IMR-90 (cell line): Measurements from ENCODE around the gene SSBP3. TPM values are rescaled to one million over a fixed set of nuclear protein-coding genes. Genes with fewer than 3 reads are reported as not detected.

ENCODE experiments used
- ATAC-seq: fragments of 200-7000 bp; cut with Tn5 transposase; 2 replicates; pipeline ENCODE4 v1.9.1; 2020; ENCODE audit warnings: low read depth, mild to moderate bottlenecking, moderate library complexity
- BruUV-seq: library from RNA; stranded (reverse); fragments of 400-500 nt; replicated peaks from 2 replicates; lab custom pipeline; 2021; lab: Mats Ljungman, UMichigan
- CTCF ChIA-PET: fragments of 300-600 bp; formaldehyde crosslinking; extraction: SDS; loops from one replicate; lab custom pipeline; 2021; ENCODE audit warnings: antibody characterized with exemption; lab: Yijun Ruan, JAX
- POLR2A ChIA-PET: fragments of 300-600 bp; sonication (Branson Sonifier 250); formaldehyde crosslinking; loops from one replicate; lab custom pipeline; 2022; ENCODE audit warnings: antibody characterized with exemption; ENCODE audit not compliant: unreplicated experiment; lab: Charles Lee
- DNase-seq: peaks from one replicate; pipeline ENCODE4 v3.0.0; 2013
- H2AFZ ChIP-seq: replicated peaks from 2 replicates; pipeline ENCODE3; 2013; ENCODE audit warnings: low read length, mild to moderate bottlenecking; ENCODE audit not compliant: poor library complexity
- H2AK5ac ChIP-seq: 2 replicates; pipeline ENCODE4 v1.6.1; 2013; ENCODE audit warnings: low read depth, low read length, inconsistent platforms
- H2AK9ac ChIP-seq: replicated peaks from 2 replicates; pipeline ENCODE3; 2013; ENCODE audit warnings: mild to moderate bottlenecking, low read depth, low read length, moderate library complexity; ENCODE audit not compliant: poor library complexity
- H2BK120ac ChIP-seq: 2 replicates; pipeline ENCODE4 v1.6.1; 2013; ENCODE audit warnings: low read depth, low read length, inconsistent platforms
- H2BK15ac ChIP-seq: 3 replicates; pipeline ENCODE4 v1.6.1; 2013; ENCODE audit warnings: low read depth, low read length, inconsistent platforms
- H2BK20ac ChIP-seq: 2 replicates; pipeline ENCODE4 v1.6.1; 2013; ENCODE audit warnings: low read depth, mild to moderate bottlenecking, inconsistent platforms, low read length, moderate library complexity
- H2BK5ac ChIP-seq: 2 replicates; pipeline ENCODE4 v1.6.1; 2013; ENCODE audit warnings: mild to moderate bottlenecking, low read depth, low read length, inconsistent platforms; ENCODE audit not compliant: poor library complexity, severe bottlenecking
- H3K14ac ChIP-seq: replicated peaks from 2 replicates; pipeline ENCODE4 v1.6.1; 2013; ENCODE audit warnings: low read depth, low read length, inconsistent platforms
- H3K18ac ChIP-seq: 2 replicates; pipeline ENCODE4 v1.6.1; 2013; ENCODE audit warnings: low read depth, low read length, control low read depth
- H3K23ac ChIP-seq: 2 replicates; pipeline ENCODE4 v1.6.1; 2013; ENCODE audit warnings: low read depth, low read length, inconsistent platforms
- H3K27ac ChIP-seq: 2 replicates; pipeline ENCODE4 v1.5.1; 2013; ENCODE audit warnings: mild to moderate bottlenecking, control low read depth, low read length; ENCODE audit not compliant: insufficient read depth
- H3K27me3 ChIP-seq: 2 replicates; pipeline ENCODE4 v1.6.1; 2013; ENCODE audit warnings: low read length; ENCODE audit not compliant: control insufficient read depth, insufficient read depth
- H3K36me3 ChIP-seq: 2 replicates; pipeline ENCODE4 v1.6.1; 2013; ENCODE audit warnings: low read length, mixed read lengths; ENCODE audit not compliant: control insufficient read depth, insufficient read depth
- H3K4ac ChIP-seq: 2 replicates; pipeline ENCODE4 v1.6.1; 2013; ENCODE audit warnings: low read depth, low read length, inconsistent platforms
- H3K4me1 ChIP-seq: 2 replicates; pipeline ENCODE4 v1.6.1; 2013; ENCODE audit warnings: low read length, mixed read lengths; ENCODE audit not compliant: control insufficient read depth, insufficient read depth
- H3K4me2 ChIP-seq: 2 replicates; pipeline ENCODE4 v1.6.1; 2013; ENCODE audit warnings: low read depth, mild to moderate bottlenecking, control low read depth, low read length, moderate library complexity
- H3K4me3 ChIP-seq: 2 replicates; pipeline ENCODE4 v1.5.1; 2013; ENCODE audit warnings: low read depth, mild to moderate bottlenecking, control low read depth, low read length, moderate library complexity; ENCODE audit not compliant: insufficient read depth
- H3K56ac ChIP-seq: 2 replicates; pipeline ENCODE4 v1.6.1; 2013; ENCODE audit warnings: low read length, inconsistent platforms; ENCODE audit not compliant: insufficient read depth; ENCODE audit errors: extremely low read depth
- H3K79me1 ChIP-seq, 2 experiments: 2 replicates each; pipeline ENCODE4 v1.6.1; 2013; ENCODE audit warnings: low read length in 2 of 2, inconsistent platforms in 1 of 2, low read depth in 1 of 2
- H3K9ac ChIP-seq: 2 replicates; pipeline ENCODE4 v1.6.1; 2013; ENCODE audit warnings: low read depth, low read length, control low read depth
- H3K9me1 ChIP-seq: 2 replicates; pipeline ENCODE4 v1.6.1; 2013; ENCODE audit warnings: low read length, inconsistent platforms; ENCODE audit not compliant: insufficient read depth
- H3K9me3 ChIP-seq: 2 replicates; pipeline ENCODE4 v1.6.1; 2013; ENCODE audit warnings: low read length; ENCODE audit not compliant: control insufficient read depth, insufficient read depth
- H4K20me1 ChIP-seq: 2 replicates; pipeline ENCODE4 v1.6.1; 2013; ENCODE audit warnings: low read length, inconsistent platforms; ENCODE audit not compliant: insufficient read depth
- H4K5ac ChIP-seq: 2 replicates; pipeline ENCODE4 v1.6.1; 2013; ENCODE audit warnings: mild to moderate bottlenecking, low read depth, low read length, control low read depth
- H4K8ac ChIP-seq, 2 experiments: 2 replicates each; pipeline ENCODE4 v1.6.1; 2013; ENCODE audit warnings: low read depth in 2 of 2, low read length in 2 of 2, control low read depth in 1 of 2, inconsistent platforms in 1 of 2
- H4K91ac ChIP-seq: 2 replicates; pipeline ENCODE4 v1.6.1; 2013; ENCODE audit warnings: low read depth, low read length, inconsistent platforms; ENCODE audit not compliant: insufficient read depth
- MAZ ChIP-seq: IDR thresholded peaks from 2 replicates; pipeline ENCODE4 v1.6.1; 2012; ENCODE audit warnings: low read depth, mild to moderate bottlenecking, low read length, improper control_type of control experiment, moderate library complexity, borderline replicate concordance
- MXI1 ChIP-seq: IDR thresholded peaks from 2 replicates; pipeline ENCODE4 v1.6.1; 2012; ENCODE audit warnings: low read depth, mild to moderate bottlenecking, low read length, moderate library complexity, borderline replicate concordance
- NFE2L2 ChIP-seq: fragments of 150-350 bp; IDR thresholded peaks from 2 replicates; pipeline ENCODE4 v1.6.1; 2016; ENCODE audit warnings: low read depth, mild to moderate bottlenecking, low read length
- RAD21 ChIP-seq: IDR thresholded peaks from 2 replicates; pipeline ENCODE4 v1.6.1; 2012; ENCODE audit warnings: low read length, improper control_type of control experiment
- RCOR1 ChIP-seq: IDR thresholded peaks from 2 replicates; pipeline ENCODE4 v1.6.1; 2012; ENCODE audit warnings: mild to moderate bottlenecking, low read length, improper control_type of control experiment; ENCODE audit not compliant: insufficient replicate concordance
- RFX5 ChIP-seq: IDR thresholded peaks from 2 replicates; pipeline ENCODE4 v1.8.0; 2012; ENCODE audit warnings: low read depth, mild to moderate bottlenecking, low read length, moderate library complexity
- WGBS, 2 experiments: methylation state at CpG; one replicate each; pipeline versions ENCODE4 v1.1.5 to v1.1.7; 2013; ENCODE audit warnings: missing lambda C conversion rate in 2 of 2; ENCODE audit not compliant: insufficient read length in 1 of 2; ENCODE audit errors: extremely low coverage in 2 of 2; 5-methylcytosine and 5-hydroxymethylcytosine counted together
- dilution Hi-C: fragments of 300-500 bp; cut with HindIII; formaldehyde crosslinking; loops from one replicate; pipeline ENCODE4 v1.14.3; 2018; ENCODE audit warnings: low sequenced_read_pairs; ENCODE audit not compliant: unreplicated experiment
- in situ Hi-C: fragments of 300-500 bp; cut with MboI; formaldehyde crosslinking; loops from 3 replicates; pipeline ENCODE4 v1.14.3; 2019; ENCODE audit warnings: low sequenced_read_pairs, inconsistent platforms, mixed read lengths
- intact Hi-C: fragments of 100-400 bp; cut with micrococcal nuclease; formaldehyde crosslinking; loops from 2 replicates; pipeline ENCODE4 v1.10.0; 2022
- polyA plus RNA-seq, 3 experiments: library from polyadenylated mRNA; depleted of rRNA; stranded (reverse); fragments of >200 nt; gene quantifications; 2 replicates each; pipeline ENCODE4 v1.2.3, GENCODE V29; 2012; ENCODE audit warnings: low replicate concordance in 1 of 3
- total RNA-seq: library from RNA; depleted of rRNA; stranded (reverse); fragments of >200 nt; gene quantifications from 2 replicates; pipeline ENCODE4 v1.2.3, GENCODE V29; 2012
- TF ChIP-seq, protein P1 (sequence below): fragments of 150-350 bp; IDR thresholded peaks from 2 replicates; pipeline ENCODE4 v1.6.1; 2017; ENCODE audit warnings: mild to moderate bottlenecking, antibody characterized with exemption, low read length, low read depth

The SSBP3 gene
- total and polyA plus RNA-seq, 2 of the 4 experiments (the other 2 are of a cell fraction): 10.9 to 39.6 TPM

DNA sequence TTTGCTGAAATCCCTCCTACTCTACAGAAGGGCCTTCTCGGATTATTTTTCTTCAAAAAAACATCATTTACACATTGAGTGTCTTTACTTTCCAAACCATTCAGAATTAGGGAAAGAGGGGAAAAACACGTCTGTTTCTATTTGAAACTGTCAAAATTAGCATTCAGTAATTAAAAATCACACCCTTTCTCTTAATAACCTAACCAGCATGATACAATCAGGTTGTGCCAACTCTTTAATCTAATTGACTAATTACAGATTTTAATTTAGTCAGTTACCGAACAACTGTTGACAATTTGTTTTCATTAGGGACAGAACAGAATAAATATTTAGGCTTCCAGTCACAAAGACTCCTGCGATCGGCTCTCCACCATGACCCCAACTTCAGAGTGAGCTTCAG lies 18.8 kb downstream of the SSBP3 start:
- Histone ChIP-seq H4K91ac (no peak overlapping the region), H2BK15ac (no peak overlapping the region), H3K23ac (peak overlapping the region; percentile 71; the same call in 1 of the 2 replicates), H3K4ac (no peak overlapping the region), H3K27ac (no peak overlapping the region), H3K4me2 (no peak overlapping the region), H3K9me1 (peaks cover 27% of the 10 kb centered on the region), H3K79me1 (peaks cover 10 to 77% of the 10 kb centered on the region in 2 experiments), H2BK5ac (no peak overlapping the region), H3K18ac (no peak overlapping the region), H3K9me3 (no peaks in the 10 kb centered on the region), H2AFZ (no peak overlapping the region), H2BK120ac (peak overlapping the region; percentile 16; the same call in 1 of the 2 replicates), H4K8ac (no peak overlapping the region), H3K14ac (peak overlapping the region; percentile 51; the same call in 1 of the 2 replicates), H2BK20ac (no peak overlapping the region), H2AK9ac (no peak overlapping the region), H3K4me3 (no peak overlapping the region), H4K5ac (no peak overlapping the region), H3K27me3 (no peaks in the 10 kb centered on the region), H3K4me1 (peaks cover 21% of the 10 kb centered on the region), H3K9ac (no peak overlapping the region), H3K56ac (no peak overlapping the region), H2AK5ac (no peak overlapping the region), H3K36me3 (peaks cover 35% of the 10 kb centered on the region), H4K20me1 (peaks cover 47% of the 10 kb centered on the region)
- no TSS peak for BruUV-seq
- WGBS, 2 experiments: 81% methylated on average over 2 of the region's 5 CpGs; no CpG with 5 or more reads in 1 of the 2 experiments
- dilution Hi-C loops (no loop called here), in situ Hi-C loops (no loop called here), intact Hi-C loops (no loop called here)
- no peak for TF ChIP-seq RAD21
- no peak for TF ChIP-seq MAZ
- no peak for TF ChIP-seq RCOR1
- TF ChIP-seq RFX5: no peak
- no peak for TF ChIP-seq MXI1
- TF ChIP-seq, protein P1, sequence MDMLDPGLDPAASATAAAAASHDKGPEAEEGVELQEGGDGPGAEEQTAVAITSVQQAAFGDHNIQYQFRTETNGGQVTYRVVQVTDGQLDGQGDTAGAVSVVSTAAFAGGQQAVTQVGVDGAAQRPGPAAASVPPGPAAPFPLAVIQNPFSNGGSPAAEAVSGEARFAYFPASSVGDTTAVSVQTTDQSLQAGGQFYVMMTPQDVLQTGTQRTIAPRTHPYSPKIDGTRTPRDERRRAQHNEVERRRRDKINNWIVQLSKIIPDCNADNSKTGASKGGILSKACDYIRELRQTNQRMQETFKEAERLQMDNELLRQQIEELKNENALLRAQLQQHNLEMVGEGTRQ: no peak
- TF ChIP-seq NFE2L2: no peak
- ATAC-seq (no peak), DNase-seq (no peak)
- ChIA-PET CTCF (no interaction called here), POLR2A (no interaction called here)
